GM12873 (cell line): ENCODE data around the gene DNAJA4.

Experiments
- CTCF ChIP-seq: IDR thresholded peaks from 2 replicates; pipeline ENCODE4 v1.5.1; 2012; ENCODE audit warnings: low read depth, mild to moderate bottlenecking, moderate library complexity, low read length, control low read depth; ENCODE audit not compliant: insufficient read depth; ENCODE audit errors: missing control alignments

The DNAJA4 gene

DNA sequence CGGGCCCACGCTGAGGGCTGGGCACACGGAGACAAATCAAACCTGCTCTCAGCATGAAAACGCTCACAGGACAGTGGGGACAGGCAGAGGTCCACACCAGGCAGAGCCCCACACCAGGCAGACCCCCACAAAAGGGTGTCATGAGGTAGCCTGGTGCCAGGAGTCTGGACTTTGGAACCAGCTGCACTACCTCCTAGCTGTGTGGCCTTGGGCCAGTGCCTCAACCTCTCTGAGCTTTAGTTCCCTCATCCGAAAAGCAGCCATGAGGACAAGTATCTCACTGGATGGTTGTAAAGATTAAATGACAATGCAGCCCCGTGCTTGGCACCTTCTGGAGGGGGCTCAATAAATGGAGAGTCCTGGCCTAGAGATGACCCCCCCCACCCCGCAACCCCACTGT is 59.3 kb downstream of the DNAJA4 start:
- TF ChIP-seq CTCF = no peak

DNA sequence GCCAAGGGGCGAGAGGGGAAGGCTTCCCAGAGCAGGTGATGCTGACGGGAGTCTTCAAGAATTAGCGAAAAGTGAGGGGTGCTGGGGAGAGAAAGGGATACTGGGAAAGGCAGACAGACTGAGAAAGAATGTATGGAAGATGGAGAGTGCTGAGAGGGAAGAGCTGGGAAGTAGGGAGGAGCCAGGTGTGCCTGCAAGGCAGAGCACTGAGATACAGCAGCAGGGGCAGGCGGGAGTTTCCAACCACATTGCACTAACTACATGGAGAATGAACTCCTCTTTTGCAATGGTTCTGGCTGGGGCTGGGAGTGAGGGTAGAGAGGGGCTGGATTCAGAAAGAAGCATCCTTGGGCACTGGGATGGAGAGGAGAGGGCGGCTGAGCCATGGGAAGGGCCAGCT is 59.8 kb downstream of the DNAJA4 start:
- no peak for TF ChIP-seq CTCF

DNA sequence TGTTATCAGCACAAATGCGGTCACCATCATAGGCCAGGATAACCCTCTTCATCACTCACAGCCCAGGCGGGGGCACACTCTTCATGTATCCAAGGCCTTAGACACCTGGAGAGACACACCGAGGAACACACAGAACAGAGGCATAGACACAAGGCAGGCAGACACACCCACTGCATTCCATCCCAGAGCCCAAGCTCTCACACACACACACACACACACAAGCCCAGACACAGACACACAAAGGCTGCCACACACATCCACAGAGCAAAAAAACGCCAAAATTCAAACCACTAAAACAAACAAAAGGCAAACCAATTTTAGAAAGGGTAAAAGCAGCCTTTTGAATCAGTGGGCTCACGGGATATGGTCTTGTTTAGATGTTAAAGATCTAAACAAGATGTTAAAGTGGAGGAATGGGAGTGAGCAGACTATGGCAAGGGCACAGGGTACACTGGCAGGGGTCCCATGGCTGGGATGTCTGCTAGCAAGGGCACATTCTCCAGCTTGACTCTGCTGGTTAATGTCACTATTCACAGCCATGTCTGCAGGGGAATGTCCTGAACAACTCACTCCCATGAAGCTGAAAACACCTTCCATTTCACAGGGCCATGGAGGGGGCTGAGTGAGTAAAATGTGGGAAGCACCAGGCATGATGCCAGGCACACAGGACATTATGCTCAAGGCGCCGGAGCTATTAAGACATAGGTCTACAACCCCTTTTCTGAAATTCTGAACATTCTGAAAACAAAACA is 60.9 kb downstream of the DNAJA4 start:
- TF ChIP-seq CTCF = no peak

- no peak for TF ChIP-seq CTCF
These were observed 63.1 kb downstream of the DNAJA4 start for GRCh38 chr15:78327466-78327865.

DNA sequence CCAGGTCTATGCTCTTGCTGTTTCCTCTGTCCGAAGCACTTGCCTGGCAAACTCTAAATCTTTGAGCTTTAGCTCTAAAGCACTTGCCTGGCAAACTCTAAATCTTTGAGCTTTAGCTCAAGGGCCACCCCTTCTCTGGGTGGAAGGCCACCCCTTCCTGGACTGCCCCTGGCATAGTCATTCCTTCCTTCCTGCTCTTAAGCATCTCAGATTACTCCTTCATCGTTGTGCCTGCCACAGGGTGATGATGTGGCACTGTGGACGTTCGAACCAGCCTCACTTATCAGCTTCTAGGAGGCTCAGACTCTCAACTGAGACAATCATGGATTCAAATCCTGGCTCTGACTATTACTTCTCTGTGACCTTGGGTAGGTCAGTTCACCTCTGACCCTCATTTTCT is 65.3 kb downstream of the DNAJA4 start:
- TF ChIP-seq CTCF = no peak
